B cell (primary cell): ENCODE results near the gene SCN1B.

Source experiments
- EZH2 ChIP-seq: IDR thresholded peaks from 2 replicates; pipeline ENCODE4 v1.6.1; 2012; ENCODE audit warnings: borderline replicate concordance, low read depth, mild to moderate bottlenecking, moderate library complexity, low read length; ENCODE audit not compliant: insufficient read depth, poor library complexity, severe bottlenecking
- TF ChIP-seq, protein P1 (sequence below): fragments of 200-600 bp; IDR thresholded peaks from one replicate; pipeline ENCODE4 v1.8.0; 2022; ENCODE audit warnings: antibody characterized with exemption, mild to moderate bottlenecking

DNA sequence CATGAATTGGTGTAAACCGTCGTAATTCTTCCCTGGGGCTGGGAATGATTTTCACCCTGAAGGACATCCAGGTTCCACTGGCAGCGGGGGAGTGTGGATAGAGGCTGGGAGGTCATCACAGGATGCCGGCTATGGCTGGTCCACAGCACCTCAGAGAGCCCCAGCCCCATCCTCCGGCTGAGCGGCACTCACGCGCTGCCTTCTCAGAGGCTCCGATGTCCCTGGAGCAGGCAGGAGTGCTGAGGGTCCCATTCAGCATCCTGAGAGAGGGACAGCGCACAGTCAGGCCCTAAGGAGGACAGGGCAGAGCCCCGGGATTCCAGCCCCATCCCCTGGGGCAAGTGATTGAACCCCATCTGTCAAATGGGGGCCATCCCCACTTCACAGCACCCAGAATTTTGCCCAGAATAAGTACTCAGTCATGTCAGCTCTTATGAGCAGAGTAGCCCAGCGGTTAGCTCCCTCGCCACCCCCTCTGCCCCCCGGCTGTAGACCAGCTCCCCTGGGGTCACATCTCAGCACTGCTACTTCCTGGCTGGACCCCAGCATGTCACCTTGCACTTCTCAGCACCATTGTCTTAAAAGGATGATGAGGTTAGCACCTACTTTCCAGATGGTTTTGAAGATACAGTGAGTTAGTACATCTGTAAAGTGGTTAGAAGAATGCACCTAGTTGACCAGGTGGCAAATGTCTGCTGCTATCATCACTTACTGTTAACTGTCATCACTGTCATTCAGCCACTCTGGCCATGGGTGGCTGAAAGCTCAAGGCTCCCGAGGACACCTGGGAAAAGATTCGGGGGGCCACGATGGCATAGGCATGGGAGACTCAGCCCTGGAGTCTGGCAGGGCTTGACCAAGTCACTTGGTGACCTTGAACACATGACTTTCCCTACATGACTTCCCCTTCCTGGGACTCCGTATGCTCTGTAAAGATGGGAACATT is 18.3 kb upstream of the SCN1B start:
- TF ChIP-seq EZH2, result no peak
- TF ChIP-seq, protein P1, sequence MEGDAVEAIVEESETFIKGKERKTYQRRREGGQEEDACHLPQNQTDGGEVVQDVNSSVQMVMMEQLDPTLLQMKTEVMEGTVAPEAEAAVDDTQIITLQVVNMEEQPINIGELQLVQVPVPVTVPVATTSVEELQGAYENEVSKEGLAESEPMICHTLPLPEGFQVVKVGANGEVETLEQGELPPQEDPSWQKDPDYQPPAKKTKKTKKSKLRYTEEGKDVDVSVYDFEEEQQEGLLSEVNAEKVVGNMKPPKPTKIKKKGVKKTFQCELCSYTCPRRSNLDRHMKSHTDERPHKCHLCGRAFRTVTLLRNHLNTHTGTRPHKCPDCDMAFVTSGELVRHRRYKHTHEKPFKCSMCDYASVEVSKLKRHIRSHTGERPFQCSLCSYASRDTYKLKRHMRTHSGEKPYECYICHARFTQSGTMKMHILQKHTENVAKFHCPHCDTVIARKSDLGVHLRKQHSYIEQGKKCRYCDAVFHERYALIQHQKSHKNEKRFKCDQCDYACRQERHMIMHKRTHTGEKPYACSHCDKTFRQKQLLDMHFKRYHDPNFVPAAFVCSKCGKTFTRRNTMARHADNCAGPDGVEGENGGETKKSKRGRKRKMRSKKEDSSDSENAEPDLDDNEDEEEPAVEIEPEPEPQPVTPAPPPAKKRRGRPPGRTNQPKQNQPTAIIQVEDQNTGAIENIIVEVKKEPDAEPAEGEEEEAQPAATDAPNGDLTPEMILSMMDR, result no peak
